Fibroblast of mammary gland (primary cell): ENCODE data around the gene MCF2.

Experiments
- DNase-seq: peaks from one replicate; pipeline ENCODE4 v3.0.0-alpha.2; 2010; ENCODE audit warnings: low read depth
- H3K4me3 ChIP-seq: 2 replicates; pipeline ENCODE4 v1.5.1; 2011; ENCODE audit warnings: low read depth, mild to moderate bottlenecking, low read length, moderate library complexity; ENCODE audit not compliant: control insufficient read depth
- CTCF ChIP-seq: conservative IDR thresholded peaks from 2 replicates; pipeline ENCODE4 v1.5.1; 2011; ENCODE audit warnings: low read depth, low read length, inconsistent platforms; ENCODE audit not compliant: control insufficient read depth, insufficient read depth

MCF2 gene

GRCh38 chrX:139734996-139735395 lies 27.0 kb upstream of the MCF2 start:
- no peak for TF ChIP-seq CTCF
- DNase-seq: no peak
- H3K4me3 ChIP-seq: no peak overlapping the region

- no peak for DNase-seq
- H3K4me3 ChIP-seq: no peak overlapping the region
- no peak for TF ChIP-seq CTCF
These were observed 17.8 kb upstream of the MCF2 start for GRCh38 chrX:139725720-139726119.

- no peak for TF ChIP-seq CTCF
- no peak for DNase-seq
- no peak overlapping the region for H3K4me3 ChIP-seq
These were observed 16.7 kb upstream of the MCF2 start for GRCh38 chrX:139724626-139725025.

- no peak for TF ChIP-seq CTCF
- H3K4me3 ChIP-seq: no peak overlapping the region
These were observed 13.0 kb upstream of the MCF2 start for GRCh38 chrX:139720979-139721378.

GRCh38 chrX:139720136-139720535 lies 12.2 kb upstream of the MCF2 start:
- H3K4me3 ChIP-seq: no peak overlapping the region
- DNase-seq: peak; percentile 23
- no peak for TF ChIP-seq CTCF

More at GRCh38 chrX:139720979-139721378, 13.0 kb upstream of the MCF2 start:
- no peak for DNase-seq

GRCh38 chrX:139702658-139703057 lies 5.3 kb downstream of the MCF2 start:
- no peak for TF ChIP-seq CTCF
- H3K4me3 ChIP-seq: no peak overlapping the region
- DNase-seq: no peak

- no peak for TF ChIP-seq CTCF
- no peak for DNase-seq
- H3K4me3 ChIP-seq: no peak overlapping the region
These were observed 15.1 kb downstream of the MCF2 start for GRCh38 chrX:139692908-139693307.
